GM08714 (cell line): Measurements from ENCODE around the gene ZNF467.

ENCODE experiments used
- H3K4me3 ChIP-seq: fragments of 200-500 bp; sonication (Bioruptor generic); 2 replicates; pipeline ENCODE4 v1.5.1; 2014; ENCODE audit warnings: mild to moderate bottlenecking, low read length, inconsistent platforms
- ZNF274 ChIP-seq: IDR thresholded peaks from 2 replicates; pipeline ENCODE4 v1.6.1; 2012; ENCODE audit warnings: mild to moderate bottlenecking, low read depth, low read length

ZNF467 gene

GRCh38 chr7:149773446-149774236, at the start of gene ZNF467:
ZNF467 (minus strand) TSS chr7:149773588; CDS start chr7:149771032, 2,556 bp downstream.
- H3K4me3 ChIP-seq: peak within 1 kb of the TSS; percentile 54
- TF ChIP-seq ZNF274: no peak

GRCh38 chr7:149822353-149822943, 49.1 kb upstream of the ZNF467 start:
- no peak for TF ChIP-seq ZNF274
- H3K4me3 ChIP-seq: no peak overlapping the region

GRCh38 chr7:149821191-149822148, 48.1 kb upstream of the ZNF467 start:
- no peak overlapping the region for H3K4me3 ChIP-seq
- TF ChIP-seq ZNF274: no peak

- no peak for TF ChIP-seq ZNF274
- H3K4me3 ChIP-seq: no peak overlapping the region
Observed at GRCh38 chr7:149820622-149821190, 47.3 kb upstream of the ZNF467 start.

- no peak overlapping the region for H3K4me3 ChIP-seq
- no peak for TF ChIP-seq ZNF274
Observed at GRCh38 chr7:149819961-149820340, 46.6 kb upstream of the ZNF467 start.

GRCh38 chr7:149819141-149819960, 46.0 kb upstream of the ZNF467 start:
- TF ChIP-seq ZNF274: no peak
- no peak overlapping the region for H3K4me3 ChIP-seq

- no peak for TF ChIP-seq ZNF274
- no peak overlapping the region for H3K4me3 ChIP-seq
Observed at GRCh38 chr7:149818536-149818840, 45.1 kb upstream of the ZNF467 start.

- no peak for TF ChIP-seq ZNF274
Observed at GRCh38 chr7:149817836-149818535, 44.6 kb upstream of the ZNF467 start.

GRCh38 chr7:149817301-149817771, 43.9 kb upstream of the ZNF467 start:
- no peak overlapping the region for H3K4me3 ChIP-seq
- no peak for TF ChIP-seq ZNF274

More at GRCh38 chr7:149817836-149818535, 44.6 kb upstream of the ZNF467 start:
- H3K4me3 ChIP-seq: no peak overlapping the region

GRCh38 chr7:149816794-149817193, 43.4 kb upstream of the ZNF467 start:
- TF ChIP-seq ZNF274: no peak
- H3K4me3 ChIP-seq: no peak overlapping the region

GRCh38 chr7:149816267-149816751, 42.9 kb upstream of the ZNF467 start:
- no peak for TF ChIP-seq ZNF274
- H3K4me3 ChIP-seq: no peak overlapping the region

GRCh38 chr7:149815661-149816266, 42.4 kb upstream of the ZNF467 start:
- H3K4me3 ChIP-seq: no peak overlapping the region
- TF ChIP-seq ZNF274: no peak
